K562 (cell line): ENCODE measurements around the gene CCDC71L. TPM values are rescaled to one million over a fixed set of nuclear protein-coding genes. Genes with fewer than 3 reads are reported as not detected.

ENCODE experiments used
- CBX5 ChIP-seq: IDR thresholded peaks from 2 replicates; pipeline ENCODE4 v1.6.1; 2014; ENCODE audit warnings: low read depth, borderline replicate concordance
- CREB3L1 ChIP-seq: fragments of 450-650 bp; IDR thresholded peaks from 2 replicates; pipeline ENCODE4 v1.6.1; 2014; ENCODE audit warnings: low read depth, mild to moderate bottlenecking, moderate library complexity, borderline replicate concordance
- EHMT2 ChIP-seq: fragments of 450-650 bp; IDR thresholded peaks from 2 replicates; pipeline ENCODE4 v1.6.1; 2018; ENCODE audit warnings: antibody characterized with exemption
- HNRNPLL ChIP-seq: fragments of 200-400 bp; formaldehyde crosslinking; IDR thresholded peaks from 2 replicates; pipeline ENCODE4 v1.6.1; 2017; ENCODE audit warnings: low read length, low read depth, mild to moderate bottlenecking; ENCODE audit not compliant: poor library complexity, severe bottlenecking
- MCM2 ChIP-seq: fragments of 450-650 bp; IDR thresholded peaks from 2 replicates; pipeline ENCODE4 v1.6.1; 2017; ENCODE audit warnings: low read depth, mild to moderate bottlenecking
- PBX2 ChIP-seq, 2 experiments: IDR thresholded peaks in 1 of 2; conservative IDR thresholded peaks in 1 of 2; 2 replicates each; pipeline ENCODE4 v1.6.1; 2016; ENCODE audit warnings: low read depth in 2 of 2, mild to moderate bottlenecking in 1 of 2, missing compliant biosample characterization in 1 of 2, missing genetic modification characterization in 1 of 2, moderate library complexity in 1 of 2
- RBM14 ChIP-seq: fragments of 200-400 bp; formaldehyde crosslinking; IDR thresholded peaks from 2 replicates; pipeline ENCODE4 v1.6.1; 2018; ENCODE audit warnings: low read depth, mild to moderate bottlenecking, low read length, moderate library complexity, borderline replicate concordance; ENCODE audit not compliant: insufficient read depth
- REST ChIP-seq, 2 experiments: fragments of 450-650 bp; formaldehyde crosslinking in 1 of 2; IDR thresholded peaks; 2 replicates each; pipeline versions ENCODE4 v1.4.0 to v1.6.1; 2014 to 2020; ENCODE audit warnings: mild to moderate bottlenecking in 2 of 2, borderline replicate concordance in 1 of 2, low read depth in 1 of 2
- THAP12 ChIP-seq: fragments of 250-450 bp; sonication (Bioruptor Pico); IDR thresholded peaks from 2 replicates; pipeline ENCODE4 v1.9.0; 2021; ENCODE audit warnings: mild to moderate bottlenecking, inconsistent platforms
- ZNF12 ChIP-seq: sonication (generic); formaldehyde crosslinking; IDR thresholded peaks from 2 replicates; pipeline ENCODE4 v1.4.0; 2020; ENCODE audit warnings: mild to moderate bottlenecking, missing genetic modification reagents
- polyA plus RNA-seq, 8 experiments: library from polyadenylated mRNA; depleted of rRNA in 4 of 8; stranded (reverse) in 5 of 8; unstranded in 3 of 8; fragments of >200 nt; fragmentation: Nextera tagmentation in 2 of 8; fragmentation: Illumina TruSeq in 1 of 8; extraction: Ambion mirVana in 2 of 8; extraction: Trizol in 1 of 8; gene quantifications; 2 replicates each; pipeline versions ENCODE4 v1.2.1 to v1.2.3, GENCODE V29; 2011 to 2014; ENCODE audit warnings: inconsistent platforms in 1 of 8, missing spikeins in 1 of 8
- total RNA-seq, 7 experiments: library from RNA; depleted of rRNA in 6 of 7; stranded (reverse); fragments of >200 nt in 6 of 7; fragmentation: Illumina TruSeq in 2 of 7; extraction: Trizol in 2 of 7; gene quantifications; 2 replicates each; pipeline versions ENCODE4 v1.2.1 to v1.2.3, GENCODE V29; 2011 to 2021; ENCODE audit warnings: low replicate concordance in 1 of 7

CCDC71L gene
- total and polyA plus RNA-seq, 9 of the 15 experiments (the other 6 are each of a cell fraction or from before 2014, with no cell fraction given): 5.7 to 108 (median 25.4) TPM

- TF ChIP-seq REST (IDR thresholded peaks at IDR 0.05; ENCODE audit: borderline replicate concordance): no peak
- no peak for TF ChIP-seq REST (CRISPR knock-in tag; IDR thresholded peaks at IDR 0.05; ENCODE audit: low read depth)
- no peak for TF ChIP-seq RBM14
- TF ChIP-seq ZNF12: no peak
- no peak for TF ChIP-seq PBX2 (CRISPR knock-in tag; IDR thresholded peaks at IDR 0.05; ENCODE audit: low read depth)
- 0 out of 2 replicates have a peak, but pooled peaks have one; percentile 6 for TF ChIP-seq PBX2 (tag; conservative IDR thresholded peaks at IDR 0.05; ENCODE audit: low read depth)
- TF ChIP-seq HNRNPLL: no peak
- TF ChIP-seq THAP12 (CRISPR knock-in tag): no peak
- no peak for TF ChIP-seq EHMT2
- TF ChIP-seq CBX5: no peak
- TF ChIP-seq CREB3L1: no peak
- TF ChIP-seq MCM2: no peak
These were observed 21.3 kb downstream of the CCDC71L start (continued) for GRCh38 chr7:106639476-106640334.
